GM12878 (cell line): Measurements from ENCODE around the gene CRHR2. TPM values are rescaled to one million over a fixed set of nuclear protein-coding genes. Genes with fewer than 3 reads are reported as not detected.

Source experiments
- ATAC-seq: fragments of 200-7000 bp; cut with Tn5 transposase; 3 replicates; pipeline ENCODE4 v1.9.1; 2020; ENCODE audit warnings: mild to moderate bottlenecking, moderate library complexity
- Bru-seq: library from RNA; stranded (reverse); fragments of 400-500 nt; gene quantifications from one replicate; lab custom pipeline; 2021; lab: Mats Ljungman, UMichigan
- BruChase-seq, 2 experiments: library from RNA; stranded (reverse); fragments of 400-500 nt; gene quantifications; one replicate each; lab custom pipeline; 2021; lab: Mats Ljungman, UMichigan
- BruUV-seq: library from RNA; stranded (reverse); fragments of 400-500 nt; replicated peaks from 2 replicates; lab custom pipeline; 2021; lab: Mats Ljungman, UMichigan
- CTCF ChIA-PET: fragments of 300-600 bp; sonication (Branson Sonifier 250); formaldehyde crosslinking; extraction: SDS; loops from one replicate; lab custom pipeline; 2021; ENCODE audit warnings: inconsistent platforms; lab: Yijun Ruan, JAX
- POLR2A ChIA-PET: fragments of 350-600 bp; formaldehyde crosslinking; extraction: SDS; loops from one replicate; lab custom pipeline; 2021; ENCODE audit warnings: inconsistent platforms; lab: Charles Lee
- RAD21 ChIA-PET: fragments of 300-600 bp; sonication (Branson Sonifier 250); formaldehyde crosslinking; loops from one replicate; lab custom pipeline; 2023; ENCODE audit warnings: antibody characterized with exemption; ENCODE audit not compliant: unreplicated experiment; lab: Charles Lee
- SMC1A ChIA-PET: fragments of 300-600 bp; sonication (Branson Sonifier 250); formaldehyde crosslinking; loops from one replicate; lab custom pipeline; 2023; ENCODE audit not compliant: unreplicated experiment, uncharacterized antibody; lab: Charles Lee
- DNase-seq: peaks from one replicate; pipeline ENCODE4 v3.0.0-alpha.2; 2011; ENCODE audit warnings: low read depth, low spot score
- FAIRE-seq: peaks from 3 replicates; lab custom pipeline; 2011; peaks lifted over from hg19 to GRCh38; lab: Jason Lieb, UNC
- H2AFZ ChIP-seq: 2 replicates; pipeline ENCODE4 v1.6.0; 2011; ENCODE audit warnings: low read depth, low read length, control low read depth; ENCODE audit not compliant: control insufficient read depth
- H3K27ac ChIP-seq: 2 replicates; pipeline ENCODE4 v1.5.1; 2011; ENCODE audit warnings: control low read depth; ENCODE audit not compliant: control insufficient read depth, insufficient read depth
- H3K27me3 ChIP-seq, 2 experiments: replicated peaks in 1 of 2; 2 replicates each; pipeline versions ENCODE4 v1.6.0 to v1.6.1; 2011; ENCODE audit warnings: low read length in 1 of 2; ENCODE audit not compliant: control insufficient read depth in 2 of 2, insufficient read depth in 2 of 2
- H3K36me3 ChIP-seq, 2 experiments: 2 replicates each; pipeline ENCODE4 v1.5.1; 2011; ENCODE audit warnings: low read length in 1 of 2; ENCODE audit not compliant: control insufficient read depth in 2 of 2, insufficient read depth in 2 of 2
- H3K4me1 ChIP-seq: 2 replicates; pipeline ENCODE4 v1.6.1; 2011; ENCODE audit warnings: mild to moderate bottlenecking, low read length, moderate library complexity, mixed read lengths; ENCODE audit not compliant: control insufficient read depth, insufficient read depth
- H3K4me2 ChIP-seq: 2 replicates; pipeline ENCODE4 v1.6.0; 2011; ENCODE audit warnings: control low read depth; ENCODE audit not compliant: control insufficient read depth, insufficient read depth
- H3K4me3 ChIP-seq: fragments of 200-600 bp; sonication (generic); 2 replicates; pipeline ENCODE4 v1.5.1; 2016
- H3K79me2 ChIP-seq: 2 replicates; pipeline ENCODE4 v1.6.0; 2011; ENCODE audit warnings: low read length; ENCODE audit not compliant: control insufficient read depth, insufficient read depth
- H3K9ac ChIP-seq: 2 replicates; pipeline ENCODE4 v1.8.0; 2011; ENCODE audit warnings: low read length, control low read depth, mixed read lengths; ENCODE audit not compliant: control insufficient read depth, insufficient read depth
- H3K9me3 ChIP-seq: replicated peaks from 3 replicates; pipeline ENCODE4 v1.5.1; 2011; ENCODE audit warnings: mild to moderate bottlenecking, low read length; ENCODE audit not compliant: control insufficient read depth, insufficient read depth
- H4K20me1 ChIP-seq: 2 replicates; pipeline ENCODE4 v1.6.0; 2011; ENCODE audit not compliant: control insufficient read depth, insufficient read depth
- BCL3 ChIP-seq: IDR thresholded peaks from 2 replicates; pipeline ENCODE4 v1.6.1; 2011; ENCODE audit warnings: borderline replicate concordance, low read depth, mild to moderate bottlenecking, moderate library complexity, low read length; ENCODE audit not compliant: insufficient read depth, poor library complexity, severe bottlenecking
- SPI1 ChIP-seq: IDR thresholded peaks from 2 replicates; pipeline ENCODE4 v1.6.1; 2011; ENCODE audit warnings: low read depth, mild to moderate bottlenecking, low read length, moderate library complexity, borderline replicate concordance; ENCODE audit not compliant: insufficient read depth
- WGBS: methylation state at CpG from one replicate; pipeline ENCODE4 v1.1.6; 2016; ENCODE audit warnings: low lambda C conversion rate; ENCODE audit not compliant: insufficient replicate concordance, insufficient coverage; ENCODE audit errors: missing lambda C conversion rate; 5-methylcytosine and 5-hydroxymethylcytosine counted together
- in situ Hi-C: fragments of 300-500 bp; cut with MboI; formaldehyde crosslinking; loops from 9 replicates; pipeline ENCODE4 v1.14.3; 2018; ENCODE audit warnings: mixed read lengths
- intact Hi-C: fragments of 100-400 bp; cut with micrococcal nuclease; formaldehyde crosslinking; loops from one replicate; pipeline ENCODE4 v1.14.2; 2022; ENCODE audit not compliant: unreplicated experiment
- long read RNA-seq, 2 experiments: library from polyadenylated mRNA; unstranded; transcript quantifications; one replicate each; pipeline ENCODE4 v2.0.0, GENCODE V29; 2019 to 2020
- polyA minus RNA-seq, 3 experiments: library from RNA; depleted of rRNA, polyadenylated mRNA; stranded (reverse); fragments of >200 nt; gene quantifications; 2 replicates each; pipeline ENCODE4 v1.2.3, GENCODE V29; 2011
- polyA plus RNA-seq, 11 experiments: library from polyadenylated mRNA; depleted of rRNA in 4 of 11; unstranded in 6 of 11; stranded (reverse) in 5 of 11; fragments of >200 nt; fragmentation: Nextera tagmentation in 4 of 11; fragmentation: Illumina TruSeq in 1 of 11; extraction: Ambion mirVana in 4 of 11; extraction: Trizol in 1 of 11; gene quantifications; 1 replicate in 1 of 11; 2 replicates in 10 of 11; pipeline versions ENCODE4 v1.2.1 to v1.2.3, GENCODE V29; 2011 to 2016; ENCODE audit warnings: inconsistent platforms in 2 of 11, missing spikeins in 2 of 11, low read depth in 1 of 11
- total RNA-seq, 4 experiments: library from RNA; depleted of rRNA in 3 of 4; stranded (reverse); fragments of >200 nt in 3 of 4; fragmentation: Illumina TruSeq in 1 of 4; extraction: Trizol in 1 of 4; gene quantifications; 2 replicates each; pipeline versions ENCODE4 v1.2.1 to v1.2.3, GENCODE V29; 2013 to 2021
- TF ChIP-seq, protein P1 (sequence below): IDR thresholded peaks from 2 replicates; pipeline ENCODE4 v1.6.1; 2011; ENCODE audit warnings: low read depth, low read length, improper control_type of control experiment, borderline replicate concordance
- TF ChIP-seq, protein P2 (sequence below): fragments of 450-650 bp; IDR thresholded peaks from 2 replicates; pipeline ENCODE4 v1.6.1; 2017; ENCODE audit warnings: mild to moderate bottlenecking, moderate library complexity

CRHR2 gene
- total RNA-seq (2013; cell fraction: nucleolus; rRNA removed): not detected in 2 replicates
- not detected in 2 replicates for total RNA-seq (2014; rRNA removed)
- not detected in 2 replicates for total RNA-seq (2014; rRNA removed; fragmentation: Illumina TruSeq; extraction: Trizol)
- total RNA-seq (2021): not detected in 2 replicates
- 0.07 TPM for polyA plus RNA-seq (2011; ENCODE audit: low read depth)
- polyA plus RNA-seq (2011; rRNA removed): not detected in 2 replicates
- not detected in 2 replicates for polyA plus RNA-seq (2011; cell fraction: cytosol; rRNA removed)
- not detected in 2 replicates for polyA plus RNA-seq (2011; cell fraction: nucleus; rRNA removed)
- 0.08 and 0.19 TPM in 2 replicates for polyA plus RNA-seq (2012)
- polyA plus RNA-seq (2014; fragmentation: Illumina TruSeq; extraction: Trizol): not detected in 2 replicates
- not detected for polyA plus RNA-seq (2014; fragmentation: Nextera tagmentation; extraction: Ambion mirVana)
- polyA plus RNA-seq (2014; rRNA removed): not detected in 2 replicates
- polyA plus RNA-seq (2016; fragmentation: Nextera tagmentation; extraction: Ambion mirVana): not detected
- polyA minus RNA-seq (2011; rRNA and poly(A)+ RNA removed): not detected in 2 replicates
- polyA minus RNA-seq (2011; cell fraction: cytosol; rRNA and poly(A)+ RNA removed): not detected in 2 replicates
- polyA minus RNA-seq (2011; cell fraction: nucleus; rRNA and poly(A)+ RNA removed): not detected in 2 replicates
- Bru-seq, nascent RNA: not detected
- not detected for BruChase-seq, experiment 1, labeled RNA remaining after a 6-hour chase
- not detected for BruChase-seq, experiment 2, labeled RNA remaining after a 2-hour chase
- long read RNA-seq, experiment 1: 0 reads
- long read RNA-seq, experiment 2, partial matches to known transcripts: 0 of 1 reads
- long read RNA-seq, experiment 2, other reads (novel, unspliced or antisense): 1 of 1 reads

- Histone ChIP-seq H3K4me3 (no peak within 1 kb of the TSS), H3K27ac (no peak within 1 kb of the TSS), H3K79me2 (no peaks in the 10 kb centered on the region), H3K9me3 (no peaks in the 10 kb centered on the region), H3K4me1 (no peaks in the 10 kb centered on the region), H3K36me3 (no peaks in the 10 kb centered on the region), H3K9ac (no peak within 1 kb of the TSS), H4K20me1 (no peaks in the 10 kb centered on the region), H2AFZ (no peak within 1 kb of the TSS), H3K27me3 (peaks cover 10 to 24% of the 10 kb centered on the region in 2 experiments), H3K4me2 (no peak within 1 kb of the TSS)
- ChIA-PET RAD21 (no interaction called here), SMC1A (no interaction called here), POLR2A (no interaction called here), CTCF (interaction anchor here (0.6 kb wide), 1 partner anchor 52 kb away, joined by 3 read pairs; no protein-coding TSS in a partner anchor)
- DNase-seq: no peak
- intact Hi-C loops (no loop called here), in situ Hi-C loops (no loop called here)
- 14% methylated on average over 56 of the region's 67 CpGs for WGBS
- no TSS peak for BruUV-seq
- peak; percentile 31; the same call in 2 of the 3 replicates for ATAC-seq
- no peak for FAIRE-seq
- no peak for TF ChIP-seq SPI1
- TF ChIP-seq, protein P1, sequence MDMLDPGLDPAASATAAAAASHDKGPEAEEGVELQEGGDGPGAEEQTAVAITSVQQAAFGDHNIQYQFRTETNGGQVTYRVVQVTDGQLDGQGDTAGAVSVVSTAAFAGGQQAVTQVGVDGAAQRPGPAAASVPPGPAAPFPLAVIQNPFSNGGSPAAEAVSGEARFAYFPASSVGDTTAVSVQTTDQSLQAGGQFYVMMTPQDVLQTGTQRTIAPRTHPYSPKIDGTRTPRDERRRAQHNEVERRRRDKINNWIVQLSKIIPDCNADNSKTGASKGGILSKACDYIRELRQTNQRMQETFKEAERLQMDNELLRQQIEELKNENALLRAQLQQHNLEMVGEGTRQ: no peak
- TF ChIP-seq, protein P2, sequence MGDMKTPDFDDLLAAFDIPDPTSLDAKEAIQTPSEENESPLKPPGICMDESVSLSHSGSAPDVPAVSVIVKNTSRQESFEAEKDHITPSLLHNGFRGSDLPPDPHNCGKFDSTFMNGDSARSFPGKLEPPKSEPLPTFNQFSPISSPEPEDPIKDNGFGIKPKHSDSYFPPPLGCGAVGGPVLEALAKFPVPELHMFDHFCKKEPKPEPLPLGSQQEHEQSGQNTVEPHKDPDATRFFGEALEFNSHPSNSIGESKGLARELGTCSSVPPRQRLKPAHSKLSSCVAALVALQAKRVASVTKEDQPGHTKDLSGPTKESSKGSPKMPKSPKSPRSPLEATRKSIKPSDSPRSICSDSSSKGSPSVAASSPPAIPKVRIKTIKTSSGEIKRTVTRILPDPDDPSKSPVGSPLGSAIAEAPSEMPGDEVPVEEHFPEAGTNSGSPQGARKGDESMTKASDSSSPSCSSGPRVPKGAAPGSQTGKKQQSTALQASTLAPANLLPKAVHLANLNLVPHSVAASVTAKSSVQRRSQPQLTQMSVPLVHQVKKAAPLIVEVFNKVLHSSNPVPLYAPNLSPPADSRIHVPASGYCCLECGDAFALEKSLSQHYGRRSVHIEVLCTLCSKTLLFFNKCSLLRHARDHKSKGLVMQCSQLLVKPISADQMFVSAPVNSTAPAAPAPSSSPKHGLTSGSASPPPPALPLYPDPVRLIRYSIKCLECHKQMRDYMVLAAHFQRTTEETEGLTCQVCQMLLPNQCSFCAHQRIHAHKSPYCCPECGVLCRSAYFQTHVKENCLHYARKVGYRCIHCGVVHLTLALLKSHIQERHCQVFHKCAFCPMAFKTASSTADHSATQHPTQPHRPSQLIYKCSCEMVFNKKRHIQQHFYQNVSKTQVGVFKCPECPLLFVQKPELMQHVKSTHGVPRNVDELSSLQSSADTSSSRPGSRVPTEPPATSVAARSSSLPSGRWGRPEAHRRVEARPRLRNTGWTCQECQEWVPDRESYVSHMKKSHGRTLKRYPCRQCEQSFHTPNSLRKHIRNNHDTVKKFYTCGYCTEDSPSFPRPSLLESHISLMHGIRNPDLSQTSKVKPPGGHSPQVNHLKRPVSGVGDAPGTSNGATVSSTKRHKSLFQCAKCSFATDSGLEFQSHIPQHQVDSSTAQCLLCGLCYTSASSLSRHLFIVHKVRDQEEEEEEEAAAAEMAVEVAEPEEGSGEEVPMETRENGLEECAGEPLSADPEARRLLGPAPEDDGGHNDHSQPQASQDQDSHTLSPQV: no peak
- TF ChIP-seq BCL3: no peak
Observed at GRCh38 chr7:30682212-30683083, at the start of gene CRHR2. Gene CRHR2, minus strand, starts transcription at chr7:30682456. Its CDS starts 176 bp downstream, at chr7:30682280.
